8988T (cell line): Measurements from ENCODE around the gene LITAFD.
"Not testable (repeated sequence)": the region's sequence is repeated elsewhere in the genome, so short reads cannot be mapped to it uniquely, and the experiment has no call there.

ENCODE experiments used
- DNase-seq: peaks from one replicate; pipeline ENCODE4 v3.0.0; 2011

Gene LITAFD

DNA sequence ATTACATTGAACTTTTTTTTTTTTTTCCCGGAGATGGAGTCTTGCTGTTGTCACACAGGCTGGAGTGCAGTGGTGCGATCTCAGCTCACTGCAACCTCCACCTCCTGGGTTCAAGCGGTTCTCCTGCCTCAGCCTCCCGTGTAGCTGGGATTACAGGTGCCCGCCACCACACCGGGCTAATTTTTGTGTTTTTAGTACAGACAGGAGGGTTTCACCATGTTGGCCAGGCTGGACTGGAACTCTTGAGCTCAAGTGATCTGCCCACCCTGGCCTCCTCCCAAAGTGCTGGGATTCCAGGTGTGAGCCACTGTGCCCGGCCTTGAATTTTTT lies 8.3 kb upstream of the LITAFD start:
- DNase-seq: not testable (repeated sequence)

DNA sequence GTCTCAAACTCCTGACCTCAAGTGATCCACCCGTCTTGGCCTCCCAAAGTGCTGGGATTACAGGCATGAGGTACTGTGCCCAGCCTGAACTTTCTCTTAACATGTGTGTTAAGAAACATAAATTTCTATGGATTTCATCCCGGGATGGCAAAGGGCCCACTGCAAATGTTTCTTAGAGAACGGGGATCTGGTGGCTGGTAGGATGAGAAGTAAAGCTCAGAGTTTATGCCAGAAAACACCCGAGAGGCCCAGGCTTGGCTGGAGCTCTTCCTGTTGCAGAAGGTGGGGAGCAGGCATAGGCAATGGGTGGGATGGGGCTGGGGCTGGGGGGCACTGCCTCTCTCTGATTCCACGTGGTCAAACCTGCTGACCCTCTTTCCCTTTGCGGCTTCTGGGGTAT lies 7.8 kb upstream of the LITAFD start:
- DNase-seq: no peak

DNA sequence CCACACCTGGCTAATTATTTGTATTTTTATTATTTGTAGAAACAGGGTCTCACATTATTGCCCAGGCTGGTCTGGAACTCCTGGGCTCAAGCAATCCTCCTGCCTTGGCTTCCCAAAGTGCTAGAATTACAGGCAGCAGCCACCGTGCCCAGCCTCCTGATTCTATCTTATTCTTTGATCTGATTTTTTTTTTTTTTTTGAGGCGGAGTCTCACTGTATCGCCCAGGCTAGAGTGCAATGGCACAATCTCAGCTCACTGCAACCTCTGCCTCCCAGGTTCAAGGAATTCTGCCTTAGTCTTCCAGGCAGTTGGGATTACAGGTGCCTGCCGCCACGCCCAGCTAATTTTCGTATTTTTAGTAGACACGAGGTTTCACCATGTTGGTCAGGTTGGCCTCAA lies 6.8 kb upstream of the LITAFD start:
- DNase-seq: not testable (repeated sequence)

DNA sequence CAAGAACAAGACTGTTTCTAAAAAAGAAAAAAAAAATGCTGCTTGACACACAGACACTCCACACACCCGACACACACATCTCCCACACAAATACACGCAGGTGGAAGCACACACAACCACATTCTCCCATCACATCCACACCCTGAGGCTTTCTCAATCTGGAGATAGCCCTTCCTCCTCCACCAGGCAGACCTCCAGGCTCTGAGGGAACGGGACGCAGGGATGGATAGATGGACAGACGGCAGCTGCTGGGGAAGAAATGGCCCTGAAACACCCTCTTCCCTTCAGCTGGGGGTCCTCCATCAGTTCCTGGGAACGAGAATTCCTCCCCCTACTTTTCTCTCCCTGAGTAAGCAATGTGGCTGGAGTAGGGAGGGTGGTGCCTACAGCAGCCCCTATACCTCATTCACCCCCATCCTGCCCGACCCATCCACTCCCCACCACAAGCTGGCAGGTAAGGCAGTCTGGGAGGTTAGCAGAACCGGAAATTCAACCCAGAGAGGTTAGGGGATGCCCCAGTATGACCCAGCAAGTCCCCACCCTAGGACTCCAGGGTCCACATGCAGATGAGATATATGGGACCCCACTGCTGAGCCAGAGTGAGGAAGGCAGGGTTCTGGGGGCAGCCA lies 4.1 kb upstream of the LITAFD start:
- DNase-seq: no peak

DNA sequence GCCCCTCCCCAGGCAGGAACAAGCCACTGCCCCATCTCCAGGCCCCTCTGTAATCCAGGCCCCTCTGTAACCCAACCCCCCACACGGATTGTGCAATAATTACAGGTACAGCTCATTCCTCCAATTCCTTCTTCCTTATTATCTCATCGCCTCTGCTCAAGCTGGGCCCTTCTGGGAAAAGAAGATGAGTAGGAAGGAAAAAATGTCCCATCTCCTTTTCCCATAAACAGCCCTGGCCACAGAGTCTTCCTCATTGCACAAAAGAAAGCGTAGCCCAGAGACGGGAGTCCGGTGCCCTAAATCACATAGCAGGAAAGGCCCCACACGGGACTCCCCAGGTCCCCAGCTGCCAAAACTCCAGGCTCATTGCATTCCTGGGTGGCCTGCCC lies 3.6 kb upstream of the LITAFD start:
- DNase-seq: no peak

DNA sequence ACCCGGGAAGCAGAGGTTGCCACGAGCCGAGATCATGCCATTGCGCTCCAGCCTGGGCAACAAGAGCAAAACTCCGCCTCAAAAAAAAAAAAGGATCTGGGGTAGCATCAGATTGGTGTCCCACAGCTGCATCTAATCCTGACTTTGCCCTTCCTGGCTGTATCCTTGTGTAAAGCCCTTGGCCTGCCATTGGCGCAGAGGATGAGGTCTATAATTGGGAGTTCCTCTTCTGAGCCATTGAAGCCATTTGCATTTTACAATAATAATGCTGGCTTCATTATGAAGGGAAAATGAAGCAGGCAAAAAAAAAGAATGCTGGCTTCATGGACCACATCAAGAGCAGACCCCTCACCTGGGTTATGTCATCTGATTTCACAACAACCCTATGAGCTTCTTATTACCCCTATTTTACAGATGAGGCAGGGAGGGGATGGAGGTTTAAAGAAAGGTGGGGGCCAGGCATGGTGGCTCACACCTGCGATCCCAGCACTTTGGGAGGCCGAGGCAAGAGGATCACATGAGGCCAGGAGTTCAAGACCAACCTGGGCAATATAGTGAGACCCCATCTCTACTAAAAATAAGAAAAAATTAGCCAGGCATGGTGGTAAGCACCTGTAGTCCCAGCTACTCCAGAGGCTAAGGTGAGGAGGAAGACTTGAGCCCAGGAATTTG lies 1.2 kb upstream of the LITAFD start:
- DNase-seq: no peak

DNA sequence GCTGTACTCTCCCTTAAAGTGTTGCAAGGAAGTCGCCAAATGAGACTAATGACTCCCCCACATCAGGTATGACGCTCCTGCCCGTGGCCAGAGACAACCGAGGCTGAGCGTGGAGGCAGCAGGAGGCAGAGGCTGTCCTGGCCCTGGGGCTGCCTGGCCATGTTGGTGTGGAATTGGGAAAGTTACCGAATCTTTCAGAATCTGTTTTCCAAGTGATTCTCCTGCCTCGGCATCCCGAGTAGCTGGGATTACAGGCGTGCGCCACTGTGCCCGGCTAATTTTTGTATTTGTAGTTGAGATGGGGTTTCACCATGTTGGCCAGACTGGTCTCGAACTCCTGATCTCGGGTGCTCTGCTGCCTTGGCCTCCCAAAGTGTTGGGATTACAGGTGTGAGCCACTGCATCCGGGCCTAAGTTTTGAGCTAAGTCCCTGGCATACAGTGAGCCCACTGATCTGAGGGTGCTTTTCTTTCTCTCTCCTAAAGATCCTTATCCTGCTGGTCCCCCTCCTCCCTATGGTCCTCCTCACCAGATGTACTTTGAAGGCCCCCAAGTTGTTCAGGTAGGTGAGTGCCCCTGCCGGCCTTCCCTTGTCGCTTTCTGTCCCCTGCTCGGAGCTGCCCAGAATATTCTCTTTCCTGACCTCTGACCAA lies 700 bp downstream of the LITAFD start:
- no peak for DNase-seq

DNA sequence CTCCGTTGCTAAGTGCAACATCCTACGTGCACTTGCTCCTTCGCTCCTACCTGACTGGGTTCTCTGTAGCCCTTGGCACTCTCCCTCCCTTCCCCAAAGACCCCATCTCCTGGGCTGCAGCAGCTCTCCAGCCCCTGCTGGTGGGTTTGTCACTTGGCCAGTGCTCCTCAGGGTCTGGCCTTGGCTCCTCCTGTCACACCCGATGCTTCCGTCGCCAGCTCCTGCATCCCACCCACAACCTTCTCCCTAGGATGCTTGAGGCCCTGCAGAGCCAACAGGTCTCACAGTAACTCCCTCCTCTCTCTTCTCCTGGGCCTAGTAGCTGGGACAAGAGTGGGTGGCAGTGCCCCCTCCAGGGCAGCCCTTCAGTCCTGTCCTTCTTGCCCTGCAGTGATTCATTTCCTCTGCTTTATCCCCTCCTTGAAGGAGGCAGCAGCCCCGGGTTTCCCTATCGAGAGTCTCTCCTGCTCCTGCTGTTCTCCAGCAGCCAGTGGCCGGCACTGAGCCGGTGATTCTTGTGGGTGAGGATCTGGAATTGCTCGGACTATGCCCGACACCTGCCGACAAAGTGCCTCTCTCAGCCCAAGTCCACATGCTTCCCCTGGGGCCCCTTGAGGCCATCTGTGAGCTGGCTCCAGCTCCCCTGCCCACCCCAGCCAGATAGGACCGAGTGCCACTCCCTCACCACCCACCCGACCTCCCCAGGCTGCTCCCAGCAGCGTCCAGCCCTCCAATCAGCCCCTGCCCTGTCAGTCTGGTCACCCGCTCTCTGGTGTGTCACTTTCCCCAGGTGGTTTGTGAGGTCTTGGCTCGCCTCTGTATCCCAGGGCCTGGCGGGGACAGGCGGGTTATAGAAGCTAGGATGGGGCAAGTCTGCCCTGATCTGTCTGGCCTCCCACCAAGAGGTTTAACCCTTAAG lies 3.8 kb downstream of the LITAFD start:
- DNase-seq: peak; percentile 64

DNA sequence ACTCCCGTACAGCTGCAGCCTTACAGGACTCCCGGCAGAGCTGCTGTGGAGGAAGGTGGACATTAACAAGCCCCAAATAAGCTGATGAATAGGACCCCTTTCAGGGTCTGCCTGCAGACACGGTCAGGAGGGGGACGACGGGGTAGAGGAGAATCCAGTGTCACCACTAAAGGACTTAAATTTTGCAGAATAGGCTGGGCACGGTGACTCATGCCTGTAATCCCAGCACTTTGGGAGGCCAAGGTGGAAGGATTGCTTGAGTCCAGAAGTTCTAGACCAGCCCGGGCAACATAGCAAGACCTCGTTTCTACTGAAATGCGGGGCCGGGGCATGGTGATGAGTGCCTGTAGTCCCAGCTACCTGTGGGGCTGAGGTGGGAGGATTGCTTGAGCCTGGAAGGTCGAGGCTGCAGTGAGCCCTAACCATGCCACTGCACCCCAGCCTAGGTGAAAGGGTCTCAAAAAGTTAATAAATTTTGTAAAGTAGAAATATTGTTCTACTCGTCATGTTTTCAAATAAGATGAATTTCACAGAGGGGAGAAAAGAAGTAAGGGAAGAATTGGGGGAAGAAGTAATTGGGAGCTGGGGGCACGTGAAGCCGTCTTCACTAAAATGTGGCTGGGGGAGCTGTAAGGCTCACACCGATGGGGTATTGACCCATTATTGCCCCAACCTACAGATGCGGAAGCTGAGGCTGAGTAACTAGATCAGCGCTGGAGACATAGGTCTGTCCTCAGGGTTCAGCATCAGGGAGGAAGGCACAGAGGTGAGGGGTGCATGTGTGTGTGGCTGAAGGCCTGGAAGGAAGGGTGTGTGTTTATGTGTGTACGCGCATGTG lies 4.7 kb downstream of the LITAFD start:
- DNase-seq: no peak

DNA sequence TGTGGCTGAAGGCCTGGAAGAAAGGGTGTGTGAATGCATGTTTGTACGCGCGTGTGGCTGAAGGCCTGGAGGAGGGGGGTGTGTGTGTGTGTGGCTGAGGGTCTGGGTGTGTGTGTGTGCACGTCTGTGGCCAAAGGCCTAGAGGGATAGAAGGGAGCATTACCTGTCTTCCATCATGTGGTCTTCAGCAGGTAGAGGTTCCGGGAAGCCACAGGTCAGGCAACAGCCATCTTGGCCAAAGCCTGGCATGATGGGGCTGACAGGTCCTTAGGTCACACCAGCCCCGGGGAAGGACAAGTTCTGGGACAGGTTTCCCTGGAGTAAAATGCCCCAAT lies 5.2 kb downstream of the LITAFD start:
- DNase-seq: no peak

DNA sequence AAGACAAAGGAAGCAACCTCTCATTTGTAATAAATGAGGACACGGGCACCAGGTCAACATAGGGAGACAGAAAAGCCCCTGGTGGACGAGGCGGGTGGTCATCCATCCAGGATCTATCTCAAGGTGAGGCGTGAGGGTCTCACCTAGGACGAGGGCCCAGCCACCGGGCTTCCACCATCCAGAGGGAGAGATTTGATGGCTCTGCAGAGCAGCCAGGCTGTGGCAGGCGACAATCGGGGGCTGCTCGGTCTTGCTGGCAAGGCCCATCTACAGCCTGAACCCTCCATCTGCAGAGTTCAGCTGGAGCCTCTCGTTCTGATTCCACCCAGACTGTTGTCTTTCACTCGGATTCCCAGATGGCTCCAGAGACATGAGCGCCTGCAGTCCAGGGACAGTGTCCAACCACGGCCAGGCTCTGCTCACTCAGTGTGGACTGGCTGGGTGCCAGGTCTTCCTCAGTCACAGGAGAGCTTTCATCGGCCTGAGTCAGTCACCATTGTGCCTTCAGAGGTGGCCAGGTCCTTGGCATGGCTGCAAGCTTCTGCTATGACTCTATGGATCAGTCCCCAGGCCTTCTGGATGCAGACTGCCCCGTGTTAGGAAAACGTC lies 5.9 kb downstream of the LITAFD start:
- DNase-seq: no peak

DNA sequence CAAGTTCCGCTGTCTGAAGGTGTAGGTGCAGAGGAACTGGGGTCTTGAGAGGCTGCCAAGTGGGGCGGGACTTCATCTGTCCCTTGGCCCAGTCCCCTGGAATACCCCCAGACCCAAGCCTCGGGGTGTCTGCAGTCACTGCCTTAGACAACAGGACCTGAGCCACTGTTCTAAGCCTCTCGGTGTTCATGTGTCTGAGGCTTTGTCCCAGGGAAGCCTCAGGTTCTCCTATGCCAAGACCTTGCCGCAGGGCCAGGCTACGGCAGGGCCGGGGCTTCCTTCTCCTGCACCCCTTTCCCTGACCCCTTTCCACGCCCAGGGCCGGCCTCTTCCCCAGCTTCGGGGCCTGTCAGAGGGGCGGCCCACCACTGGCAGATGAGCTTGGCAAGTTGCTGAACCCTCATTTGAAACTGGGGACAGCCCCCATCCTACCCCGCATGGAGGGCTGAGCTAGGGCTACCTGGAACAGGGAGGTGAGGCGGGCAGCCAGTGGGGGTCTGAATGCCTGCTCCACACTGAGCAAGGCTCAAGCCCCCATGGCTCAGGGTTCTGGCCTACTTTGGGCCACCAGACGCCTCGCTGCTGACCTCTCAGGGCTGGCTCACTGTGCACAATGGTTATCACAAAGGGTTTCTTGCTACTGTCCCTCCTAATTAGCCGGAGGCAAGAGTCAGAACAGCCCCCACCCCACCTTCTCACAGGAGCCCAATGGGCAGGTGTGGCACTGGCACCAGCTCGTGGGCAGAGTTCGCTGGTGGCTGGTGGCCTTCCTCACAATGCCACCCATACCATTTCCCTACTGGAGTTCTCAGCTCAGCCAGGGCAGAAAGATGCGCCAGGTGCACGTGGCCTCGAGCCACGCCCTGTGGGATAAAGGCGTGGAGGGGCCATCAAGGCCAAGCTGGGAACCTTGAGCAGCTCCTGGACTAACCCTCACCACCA lies 7.1 kb downstream of the LITAFD start:
- DNase-seq: no peak

DNA sequence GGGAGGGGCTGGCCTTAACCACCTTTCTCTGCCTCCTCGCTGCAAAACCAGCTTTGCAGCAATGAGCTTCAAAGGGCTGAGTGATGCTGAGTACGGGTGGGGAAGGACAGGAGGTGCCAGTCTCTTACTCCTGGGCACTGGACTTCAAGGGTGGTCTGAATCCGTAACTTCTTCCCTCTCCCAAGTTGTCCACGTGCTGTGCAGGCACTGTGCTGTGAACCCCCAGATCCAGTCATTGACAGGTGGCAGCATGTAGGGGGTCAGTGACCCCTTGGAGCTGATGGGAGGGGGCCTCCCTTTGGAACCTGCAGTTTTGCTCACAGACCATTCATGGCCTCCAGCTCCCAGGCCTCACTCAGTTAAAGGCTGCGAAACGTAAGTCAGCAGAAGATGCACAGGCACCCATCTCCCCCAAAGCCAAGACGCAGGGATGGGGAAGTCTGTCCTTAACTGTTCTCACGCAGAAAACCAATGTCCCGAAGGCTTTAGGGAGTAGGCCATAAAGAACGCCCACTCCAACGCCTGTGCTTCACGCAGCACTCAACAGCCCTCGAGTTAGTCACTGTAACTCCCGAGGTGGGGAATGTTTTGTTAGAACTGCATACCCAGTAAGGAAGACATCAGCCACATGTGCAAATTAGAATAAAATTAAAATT lies 7.9 kb downstream of the LITAFD start:
- DNase-seq: no peak

DNA sequence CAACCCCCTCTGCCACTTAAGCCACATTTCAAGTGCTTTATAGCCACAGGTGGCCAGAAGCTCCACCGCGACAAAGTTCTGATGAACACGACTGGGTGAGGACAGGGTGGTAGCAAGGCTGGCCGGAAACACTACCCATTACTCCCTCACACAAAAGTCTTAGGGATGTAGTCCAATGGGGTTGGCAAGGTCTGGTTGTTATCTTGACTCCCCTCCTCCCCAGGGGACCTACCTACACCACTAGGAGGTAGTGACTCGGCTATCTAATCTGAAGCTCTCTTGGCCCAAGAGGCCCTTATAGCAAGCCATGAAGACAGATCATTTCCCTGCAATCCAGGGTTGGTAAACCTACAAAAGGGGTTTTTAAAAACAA lies 8.4 kb downstream of the LITAFD start:
- DNase-seq: no peak

DNA sequence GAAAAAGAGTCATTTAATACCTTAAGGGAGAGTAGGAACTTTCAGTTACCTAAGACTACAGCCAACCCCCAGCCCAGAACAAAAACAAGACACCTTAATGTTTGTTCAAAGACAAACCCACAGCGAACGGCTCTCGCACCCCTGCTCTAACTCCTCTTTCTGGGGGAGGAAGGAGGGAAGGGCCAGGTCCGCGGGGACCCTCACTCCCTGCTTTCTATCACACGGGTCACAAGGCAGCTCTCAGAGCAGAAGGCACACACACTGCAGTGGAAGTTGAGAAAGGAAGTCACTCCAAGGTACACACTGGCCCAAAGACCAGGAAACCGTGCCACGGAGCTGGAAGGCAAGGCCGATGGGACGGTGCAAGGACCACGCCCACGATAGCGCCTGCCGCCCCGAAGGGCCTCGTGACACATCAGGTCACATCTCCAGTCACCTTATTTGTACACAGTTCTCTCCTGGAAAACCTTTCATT lies 10.0 kb downstream of the LITAFD start:
- DNase-seq: no peak

DNA sequence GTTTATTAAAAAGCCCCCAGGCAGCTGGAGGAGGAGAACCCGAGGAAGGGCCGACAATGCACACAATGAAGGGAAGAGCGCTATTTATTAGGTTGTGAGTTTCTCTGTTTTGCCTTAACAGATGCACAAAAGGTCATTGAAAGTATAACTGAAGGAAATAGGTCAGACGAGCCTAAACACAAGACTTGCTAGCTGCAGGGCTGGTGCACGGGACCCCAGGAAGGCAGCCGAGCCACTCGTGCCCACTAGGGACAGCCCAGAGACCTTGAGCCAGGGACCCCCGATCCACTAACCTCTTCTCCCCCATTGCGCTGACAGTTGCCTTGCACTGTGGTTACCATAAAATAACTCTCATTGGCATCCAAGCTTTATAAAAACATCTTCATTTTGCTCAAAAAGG lies 11.3 kb downstream of the LITAFD start:
- DNase-seq: no peak

DNA sequence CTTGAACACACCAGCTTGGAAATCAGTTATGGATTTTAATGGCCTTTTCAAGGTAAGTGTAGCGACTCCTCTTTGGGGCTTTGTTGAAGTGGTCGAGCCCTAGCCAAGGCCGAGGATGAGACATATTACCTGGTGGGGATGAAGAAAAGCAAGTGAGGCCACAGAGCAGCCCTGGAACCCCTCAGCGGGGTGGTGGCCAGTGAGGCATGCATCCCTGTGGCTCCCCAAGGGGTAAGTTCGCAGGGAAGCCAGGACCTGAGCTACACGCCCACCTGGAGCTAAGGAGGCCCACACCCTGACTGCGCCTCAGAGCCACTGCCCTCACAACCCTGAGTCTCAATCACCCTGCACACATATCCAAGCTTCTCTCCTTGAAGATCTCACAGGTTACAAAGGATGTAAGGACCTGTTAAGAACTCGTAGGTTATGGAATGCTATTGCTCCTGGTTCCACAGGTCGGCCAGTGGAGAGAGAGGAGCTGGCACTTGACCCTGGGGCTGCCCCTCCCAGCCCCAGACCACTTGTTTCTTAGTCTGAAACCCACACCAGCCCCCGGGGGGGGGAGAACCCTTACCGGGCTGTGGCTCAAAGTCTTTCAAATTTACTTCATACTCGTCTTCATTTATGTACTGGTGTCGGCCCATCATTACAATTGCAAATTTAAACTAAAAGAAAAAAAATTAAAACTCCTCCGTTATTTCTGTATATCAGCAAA lies 12.0 kb downstream of the LITAFD start:
- DNase-seq: no peak

DNA sequence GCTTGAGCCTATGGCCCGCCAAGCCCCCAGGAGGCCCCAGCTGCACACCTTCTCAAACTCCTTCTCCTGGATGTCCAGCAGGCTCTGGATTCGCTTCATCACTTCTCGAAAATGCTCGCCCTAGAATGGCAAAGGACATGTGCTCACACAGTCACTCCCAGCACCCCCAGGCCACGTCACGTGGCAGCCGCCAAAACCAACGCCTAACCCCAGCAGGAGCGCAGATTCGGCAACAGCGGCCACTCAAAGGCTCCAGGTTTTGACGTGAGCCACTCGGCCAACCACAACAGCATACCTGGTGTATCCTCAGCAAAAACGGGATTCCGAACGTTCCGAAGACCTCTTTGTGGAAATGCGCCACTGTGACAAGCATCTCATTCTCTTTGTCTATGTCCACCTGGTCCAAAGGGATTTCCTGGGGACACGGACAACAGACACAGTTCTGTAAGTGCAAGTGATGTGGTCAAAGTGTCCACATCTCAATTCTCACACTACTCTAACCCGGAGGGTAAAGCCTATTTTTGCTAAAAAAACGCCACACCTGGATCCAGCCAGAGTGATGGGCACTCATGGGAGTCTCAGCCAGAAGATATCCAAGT lies 12.7 kb downstream of the LITAFD start:
- DNase-seq: no peak

DNA sequence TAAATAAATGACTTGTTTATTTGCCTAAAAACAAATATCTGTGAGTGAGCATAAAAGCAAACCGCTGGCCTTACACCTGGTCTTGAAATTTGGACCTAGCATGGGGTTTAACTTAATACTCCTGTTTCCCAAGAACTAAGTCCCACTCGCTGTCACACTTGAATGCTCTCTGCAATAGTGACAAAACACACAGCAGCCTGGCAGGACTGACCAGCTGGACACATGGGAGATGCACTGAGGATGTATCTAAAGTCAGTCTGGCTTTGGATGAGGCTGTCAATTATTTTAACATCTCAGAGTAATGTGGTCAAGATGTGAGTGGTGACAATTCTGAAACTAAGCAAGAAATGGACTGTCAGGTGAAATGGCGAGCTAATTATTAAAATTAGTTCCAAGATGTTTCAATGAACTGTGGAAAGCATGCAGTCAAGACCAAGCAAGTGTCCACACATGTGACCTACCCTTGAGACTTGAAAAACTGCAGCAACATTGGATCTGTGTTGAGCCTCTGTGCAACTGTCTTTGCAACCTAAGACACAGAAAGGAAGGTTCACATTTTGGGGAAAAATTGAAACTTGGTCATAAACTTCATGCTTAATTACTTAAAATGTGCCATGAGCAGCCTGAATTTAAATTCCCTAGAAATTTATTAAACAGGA lies 16.6 kb downstream of the LITAFD start:
- DNase-seq: no peak
